Activated CD4-positive, alpha-beta T cell treated with anti-CD3 and anti-CD28 coated beads for 24 hours (primary cell): ENCODE data around the gene PRKG1.

Experiments
- DNase-seq, 2 donors: peaks; one replicate each; pipeline ENCODE4 v3.0.0-alpha.2; 2020; ENCODE audit warnings: low read depth in 2 of 2

PRKG1 gene

DNA sequence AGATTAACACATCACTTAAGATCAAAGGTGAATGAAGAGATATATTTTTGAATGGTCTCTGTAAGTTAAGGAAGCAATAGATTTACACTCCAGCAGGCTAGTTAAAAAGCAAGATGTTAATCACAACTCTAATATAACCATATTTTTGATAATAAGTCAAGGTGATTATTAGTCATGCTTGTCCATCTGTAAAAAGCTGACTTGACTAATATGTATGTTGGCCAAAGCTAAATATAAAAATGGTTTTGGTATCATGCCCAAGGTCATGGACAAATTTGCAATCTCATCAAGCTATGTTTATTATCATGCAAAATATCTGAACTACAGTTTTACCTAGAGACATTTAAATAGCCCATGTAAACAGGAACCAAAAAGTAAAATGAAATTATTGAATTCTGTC is 727.7 kb downstream of the PRKG1 start:
- no peak for DNase-seq

DNA sequence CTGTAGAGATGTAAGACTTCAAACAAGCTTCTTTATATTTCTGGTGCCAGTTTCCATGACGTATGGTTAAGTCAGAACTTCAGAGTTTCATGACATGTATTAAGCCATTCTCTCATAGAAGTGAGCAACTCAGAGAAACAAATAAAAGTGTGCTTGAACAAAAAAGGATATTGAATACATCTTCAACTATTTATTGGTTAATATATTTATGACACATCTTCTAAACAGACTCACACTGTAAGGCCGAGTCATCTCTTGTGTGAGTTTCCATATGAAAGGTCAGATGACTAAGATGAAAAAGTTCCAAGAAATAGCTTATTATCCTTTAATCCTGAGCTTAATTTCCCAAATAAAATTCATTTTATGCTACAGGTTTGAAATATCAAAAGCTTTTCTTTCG is 730.6 kb downstream of the PRKG1 start:
- no peak for DNase-seq

GRCh38 chr10:51806079-51806835 is 732.0 kb downstream of the PRKG1 start:
- DNase-seq: no peak

DNA sequence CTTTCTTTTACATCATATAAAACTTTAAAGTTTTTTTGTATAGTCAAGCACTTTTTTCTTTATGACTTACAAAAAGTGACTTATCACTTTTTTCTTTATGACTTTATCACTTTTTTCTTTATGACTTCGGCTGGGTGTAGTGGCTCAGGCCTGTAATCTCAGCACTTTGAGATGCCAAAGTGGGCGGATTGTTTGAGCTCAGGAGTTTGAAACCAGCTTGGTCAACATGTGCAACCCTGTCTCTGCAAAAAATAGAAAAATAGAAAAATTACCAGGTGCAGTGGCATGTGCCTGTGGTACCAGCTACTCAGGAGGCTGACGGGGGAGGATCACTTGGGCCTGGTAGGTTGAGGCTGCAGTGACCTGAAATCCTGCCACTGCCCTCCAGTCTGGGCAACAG is 733.9 kb downstream of the PRKG1 start:
- no peak for DNase-seq

GRCh38 chr10:51815723-51816122 is 741.4 kb downstream of the PRKG1 start:
- DNase-seq: no peak

GRCh38 chr10:51821045-51821444 is 746.8 kb downstream of the PRKG1 start:
- DNase-seq: no peak

GRCh38 chr10:51821745-51822144 is 747.5 kb downstream of the PRKG1 start:
- no peak for DNase-seq

DNA sequence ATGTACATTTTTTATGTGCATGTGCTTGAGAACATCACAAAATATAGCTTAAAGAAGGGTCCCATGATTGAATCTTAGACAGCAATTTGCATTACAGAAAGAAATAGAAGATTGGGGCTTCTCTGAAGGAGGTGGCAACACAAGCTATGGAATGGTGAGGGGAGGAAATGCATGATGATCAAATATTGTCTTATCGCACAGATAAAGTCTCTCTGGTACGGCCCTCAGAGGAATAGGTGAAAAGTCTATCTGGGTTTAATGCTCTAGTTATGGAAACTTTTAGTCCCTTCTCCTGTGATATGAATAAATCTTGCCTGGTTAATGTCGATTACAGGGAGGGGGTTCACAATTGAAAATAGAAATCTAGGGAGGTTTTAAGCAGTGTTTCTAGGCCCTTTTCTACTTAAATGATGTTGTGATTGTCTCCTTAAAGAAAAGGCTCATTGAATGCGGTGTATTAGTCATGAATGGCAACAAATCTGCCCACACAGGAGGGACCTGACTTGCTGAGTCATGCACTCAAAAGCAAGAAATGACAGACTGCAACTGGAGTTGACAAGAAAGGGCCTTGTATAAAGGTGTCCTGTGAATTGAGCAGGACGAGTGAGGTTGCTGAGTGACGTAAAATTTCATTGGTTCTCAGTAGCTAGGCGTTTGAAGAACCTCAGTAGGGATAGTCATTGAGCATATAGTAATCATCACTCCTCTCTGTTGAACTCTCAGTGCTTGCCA is 758.5 kb downstream of the PRKG1 start:
- DNase-seq: peak in 1 of 2 donors; percentile 15

- DNase-seq: no peak
Observed at GRCh38 chr10:51834548-51834947, 760.3 kb downstream of the PRKG1 start.

- no peak for DNase-seq
Observed at GRCh38 chr10:51838471-51838870, 764.2 kb downstream of the PRKG1 start.

- DNase-seq: no peak
Observed at GRCh38 chr10:51843966-51844365, 769.7 kb downstream of the PRKG1 start.

DNA sequence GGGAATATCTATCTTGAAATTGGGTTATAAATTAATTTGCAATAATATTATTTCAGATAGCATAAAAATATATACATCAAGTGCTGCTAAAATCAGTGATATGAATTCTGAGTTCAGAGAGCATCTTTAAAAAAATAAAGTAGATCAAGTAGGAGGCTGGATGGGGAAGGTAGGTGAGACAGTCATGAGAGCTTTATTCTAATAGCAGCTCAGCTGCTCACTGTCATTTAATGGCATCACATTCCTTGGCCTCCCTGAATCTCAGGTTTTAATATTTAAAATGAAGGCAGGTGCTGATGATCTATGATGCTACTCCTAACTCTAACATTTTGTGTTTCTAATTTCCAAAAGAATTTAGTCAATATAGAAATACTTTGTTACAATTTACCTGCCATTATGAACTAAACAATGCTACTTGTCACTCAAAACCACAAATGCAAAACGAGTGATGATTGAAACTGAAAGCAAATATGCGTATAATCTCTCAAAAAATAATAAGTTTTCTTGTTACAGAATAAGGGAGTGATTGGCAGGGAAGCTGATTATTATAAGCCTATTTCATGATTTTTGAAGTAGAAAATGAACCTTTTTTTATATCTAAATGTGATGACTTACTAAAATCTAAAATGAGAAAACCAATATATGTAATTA is 772.7 kb downstream of the PRKG1 start:
- DNase-seq: no peak

GRCh38 chr10:51852297-51852696 is 778.0 kb downstream of the PRKG1 start:
- no peak for DNase-seq

DNA sequence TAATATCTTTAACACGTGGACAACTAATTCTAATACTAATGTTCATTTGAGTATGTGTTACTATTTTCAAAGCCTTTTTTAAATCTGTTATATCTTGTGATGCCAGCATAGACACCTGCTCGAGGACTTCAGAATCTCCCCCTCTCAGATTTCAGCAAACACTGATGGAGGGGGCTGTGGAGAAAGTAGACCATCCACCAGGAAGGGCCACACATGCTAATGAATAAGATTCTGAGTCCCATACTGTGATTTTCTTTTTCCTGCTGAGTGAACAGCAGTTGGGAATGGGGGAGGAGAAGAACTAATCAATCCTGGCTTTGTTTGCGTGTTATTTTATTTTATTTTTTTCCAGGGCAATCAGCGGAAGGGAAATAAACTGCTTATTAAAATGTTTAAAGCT is 783.0 kb downstream of the PRKG1 start:
- no peak for DNase-seq

DNA sequence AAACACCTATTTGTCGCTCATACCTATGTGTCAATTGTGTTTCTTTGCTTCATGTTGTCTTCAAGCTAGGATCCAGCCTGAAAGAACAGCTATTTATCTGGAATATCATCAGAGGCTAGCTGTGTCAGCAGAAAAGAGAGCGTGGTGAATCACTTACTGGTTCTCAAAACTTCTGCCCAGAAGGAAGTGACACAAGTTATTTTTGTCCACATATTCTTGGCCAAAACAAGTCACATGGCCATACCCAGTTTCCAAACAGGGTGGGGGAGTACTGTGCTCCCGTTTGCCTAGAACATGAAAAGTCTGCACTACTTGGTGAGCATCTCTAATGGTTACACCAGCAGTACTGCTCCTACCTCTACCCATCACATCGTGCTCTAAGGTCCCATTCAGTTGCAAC is 786.0 kb downstream of the PRKG1 start:
- no peak for DNase-seq

- no peak for DNase-seq
Observed at GRCh38 chr10:51861051-51861450, 786.8 kb downstream of the PRKG1 start.

DNA sequence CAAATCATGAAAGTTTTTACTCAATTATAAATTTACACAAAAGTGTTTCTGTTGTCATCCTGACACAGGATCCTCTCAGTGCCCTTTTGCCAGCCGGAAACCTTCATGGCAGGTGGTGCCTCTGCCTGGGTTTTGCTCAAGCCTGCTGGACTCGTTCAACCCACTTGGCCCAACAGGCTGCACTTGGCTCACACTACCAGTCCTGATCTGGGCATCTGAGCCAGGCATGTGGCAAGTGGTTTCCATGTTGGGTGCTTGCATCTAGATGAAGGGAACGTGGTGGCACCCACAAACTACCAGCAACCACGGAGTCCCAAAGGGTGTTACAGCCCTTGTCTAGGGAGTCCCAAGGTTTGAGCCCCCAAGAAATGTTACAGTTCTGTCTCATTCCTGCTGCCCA is 787.4 kb downstream of the PRKG1 start:
- no peak for DNase-seq

GRCh38 chr10:51862149-51862548 is 787.9 kb downstream of the PRKG1 start:
- no peak for DNase-seq

DNA sequence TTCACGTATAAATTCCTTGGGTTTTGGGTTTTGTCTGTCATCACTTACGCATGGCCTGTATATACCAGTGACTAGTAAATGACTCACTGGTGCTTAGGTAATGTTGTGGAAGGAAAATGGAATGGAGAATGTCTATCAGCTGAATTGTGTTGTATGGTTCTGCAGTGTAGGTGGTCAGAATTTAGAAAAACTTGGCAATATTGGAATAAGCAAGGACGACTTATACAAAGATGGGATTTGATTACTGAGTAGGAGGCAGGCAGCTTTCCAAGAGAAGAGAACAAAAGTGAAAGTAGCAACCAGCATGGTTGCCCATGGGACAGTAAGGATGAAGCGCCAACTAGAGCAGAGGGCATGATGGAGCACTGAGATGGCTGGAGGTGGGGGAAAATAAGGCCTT is 793.7 kb downstream of the PRKG1 start:
- DNase-seq: no peak

GRCh38 chr10:51874131-51874530 is 799.8 kb downstream of the PRKG1 start:
- no peak for DNase-seq

DNA sequence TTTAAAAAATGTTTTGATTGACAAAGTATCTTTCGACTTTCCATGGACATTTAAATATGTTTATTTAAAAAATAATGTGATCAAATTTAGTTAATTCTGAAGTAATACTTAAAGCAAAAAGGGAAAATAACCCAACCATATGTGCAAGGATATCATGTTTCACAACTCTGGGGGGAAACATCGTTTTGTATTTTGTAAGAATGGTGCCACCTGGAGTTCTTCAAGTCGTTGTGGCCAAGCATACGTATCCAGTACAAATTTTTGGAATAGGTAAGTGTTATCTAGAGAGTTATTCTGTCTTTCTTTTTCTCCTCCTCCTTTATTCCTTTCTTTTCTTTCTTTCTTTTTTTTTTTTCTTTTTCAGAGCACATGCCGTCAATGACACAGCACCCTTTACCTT is 801.3 kb downstream of the PRKG1 start:
- DNase-seq: no peak

DNA sequence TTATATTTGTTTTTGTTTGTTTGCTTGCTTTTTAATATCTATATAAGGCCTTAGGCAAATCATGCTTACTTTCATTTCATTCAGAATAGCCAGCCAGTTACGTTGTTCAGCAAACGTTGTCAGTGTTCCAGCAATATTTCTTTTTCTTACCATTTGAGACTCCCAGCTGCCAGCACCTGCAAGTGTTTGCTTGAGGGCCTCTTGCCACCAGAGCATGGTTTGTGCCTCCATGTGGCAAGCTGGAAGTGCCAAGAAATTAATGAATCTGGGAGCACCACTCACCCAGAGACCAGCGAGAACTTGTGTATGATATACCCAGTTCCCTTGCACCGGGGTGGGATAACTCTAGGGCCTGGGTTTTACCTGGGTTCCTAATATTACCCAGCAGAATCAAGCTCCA is 802.2 kb downstream of the PRKG1 start:
- no peak for DNase-seq

- DNase-seq: no peak
Observed at GRCh38 chr10:51876979-51877378, 802.7 kb downstream of the PRKG1 start.
